HG03565 (cell line): ENCODE data around the gene IGSF6.

Source experiments
- ATAC-seq: cut with Tn5 transposase; IDR thresholded peaks from one replicate; pipeline ENCODE4 v1.9.1; 2021; ENCODE audit warnings: mild to moderate bottlenecking, moderate library complexity; ENCODE audit not compliant: unreplicated experiment

Gene IGSF6

GRCh38 chr16:21603928-21604327 is 48.5 kb downstream of the IGSF6 start:
- ATAC-seq = no peak

- no peak for ATAC-seq
Measured at GRCh38 chr16:21602785-21603184, 49.6 kb downstream of the IGSF6 start.

- ATAC-seq = peak; percentile 23
Measured at GRCh38 chr16:21600031-21600773, 52.2 kb downstream of the IGSF6 start.

GRCh38 chr16:21599122-21600030 is 53.0 kb downstream of the IGSF6 start, which contains the start of gene METTL9:
Gene METTL9, plus strand, starts transcription at chr16:21599577. Its CDS starts 157 bp downstream, at chr16:21599734.
- peak; percentile 79 for ATAC-seq

GRCh38 chr16:21598701-21599121 is 53.7 kb downstream of the IGSF6 start:
- no peak for ATAC-seq

- no peak for ATAC-seq
Measured at GRCh38 chr16:21598206-21598605, 54.2 kb downstream of the IGSF6 start.

- no peak for ATAC-seq
Measured at GRCh38 chr16:21597561-21598030, 54.8 kb downstream of the IGSF6 start.

GRCh38 chr16:21593530-21594289 is 58.7 kb downstream of the IGSF6 start:
- ATAC-seq = no peak

GRCh38 chr16:21592191-21592590 is 60.2 kb downstream of the IGSF6 start:
- ATAC-seq = no peak

- no peak for ATAC-seq
Measured at GRCh38 chr16:21590796-21591195, 61.6 kb downstream of the IGSF6 start.

GRCh38 chr16:21590287-21590686 is 62.1 kb downstream of the IGSF6 start:
- no peak for ATAC-seq

- no peak for ATAC-seq
Measured at GRCh38 chr16:21589551-21589950, 62.9 kb downstream of the IGSF6 start.
